SK-N-DZ (cell line): ENCODE data around the gene SYNPO2.
A peak's percentile ranks its signal among the peaks of the same experiment; 100 is the strongest.
"Not testable (repeated sequence)": the region's sequence is repeated elsewhere in the genome, so short reads cannot be mapped to it uniquely, and the experiment has no call there.

ENCODE experiments used
- DNase-seq: peaks from one replicate; pipeline ENCODE4 v3.0.0-alpha.2; 2015; ENCODE audit warnings: low spot score

SYNPO2 gene

GRCh38 chr4:118878507-118878906 lies 10.1 kb upstream of the SYNPO2 start:
- not testable (repeated sequence) for DNase-seq

- DNase-seq = no peak
Measured at GRCh38 chr4:118879409-118879808, 9.2 kb upstream of the SYNPO2 start.

- DNase-seq = no peak
Measured at GRCh38 chr4:118881512-118882146, 7.0 kb upstream of the SYNPO2 start.

GRCh38 chr4:118883861-118884260 lies 4.8 kb upstream of the SYNPO2 start:
- no peak for DNase-seq

- no peak for DNase-seq
Measured at GRCh38 chr4:118884716-118885115, 3.9 kb upstream of the SYNPO2 start.

- peak; percentile 37 for DNase-seq
Measured at GRCh38 chr4:118889312-118889691, 648 bp downstream of the SYNPO2 start.

- no peak for DNase-seq
Measured at GRCh38 chr4:118894034-118894433, 5.4 kb downstream of the SYNPO2 start.

- no peak for DNase-seq
Measured at GRCh38 chr4:118898221-118898620, 9.6 kb downstream of the SYNPO2 start.

GRCh38 chr4:118898684-118899138 lies 10.1 kb downstream of the SYNPO2 start:
- DNase-seq = no peak

GRCh38 chr4:118904418-118904817 lies 15.8 kb downstream of the SYNPO2 start:
- DNase-seq = no peak

GRCh38 chr4:118904935-118905334 lies 16.3 kb downstream of the SYNPO2 start:
- peak; percentile 67 for DNase-seq

GRCh38 chr4:118905566-118905965 lies 16.9 kb downstream of the SYNPO2 start:
- DNase-seq = peak; percentile 40

GRCh38 chr4:118909173-118909956 lies 20.7 kb downstream of the SYNPO2 start:
- DNase-seq = peak; percentile 87

GRCh38 chr4:118910221-118910620 lies 21.6 kb downstream of the SYNPO2 start:
- peak; percentile 6 for DNase-seq

- peak; percentile 84 for DNase-seq
Measured at GRCh38 chr4:118911238-118911703, 22.6 kb downstream of the SYNPO2 start.

- DNase-seq = no peak
Measured at GRCh38 chr4:118915468-118915867, 26.8 kb downstream of the SYNPO2 start.

GRCh38 chr4:118916691-118917289 lies 28.1 kb downstream of the SYNPO2 start:
- DNase-seq = no peak

GRCh38 chr4:118917582-118917981 lies 28.9 kb downstream of the SYNPO2 start:
- DNase-seq = no peak

- no peak for DNase-seq
Measured at GRCh38 chr4:118918388-118918787, 29.7 kb downstream of the SYNPO2 start.

GRCh38 chr4:118920247-118920646 lies 31.6 kb downstream of the SYNPO2 start:
- DNase-seq = no peak

GRCh38 chr4:118921786-118922185 lies 33.1 kb downstream of the SYNPO2 start:
- DNase-seq = no peak

GRCh38 chr4:118923891-118924290 lies 35.2 kb downstream of the SYNPO2 start:
- no peak for DNase-seq

- no peak for DNase-seq
Measured at GRCh38 chr4:118927974-118928373, 39.3 kb downstream of the SYNPO2 start.
